ENCODE results near the gene LSM14A. TPM values are rescaled to one million over a fixed set of nuclear protein-coding genes. Genes with fewer than 3 reads are reported as not detected.

The LSM14A gene
- polyA plus RNA-seq, 3 donors = 73.2 to 91.8 (median 82.7) TPM

- Histone ChIP-seq H3K4me3 (replicated peaks in 1 of 3; ENCODE audit: low read depth in 2 of 3, low read length in 3 of 3) (no peak overlapping the region), H3K27me3 (ENCODE audit: control insufficient read depth in 2 of 2, insufficient read depth in 2 of 2, low read length in 2 of 2) (peaks cover 7 to 21% of the 10 kb centered on the region in 2 donors), H3K79me2 (ENCODE audit: insufficient read depth, low read length) (no peaks in the 10 kb centered on the region), H3K4me2 (replicated peaks; ENCODE audit: extremely low read depth, low read length, poor library complexity, severe bottlenecking) (no peak overlapping the region), H3K9me3 (replicated peaks in 1 of 2; ENCODE audit: control insufficient read depth in 1 of 2, insufficient read depth in 1 of 2, low read length in 2 of 2) (no peaks in the 10 kb centered on the region), H4K20me1 (ENCODE audit: insufficient read depth, low read length) (peaks cover 6% of the 10 kb centered on the region), H3K36me3 (replicated peaks in 1 of 2; ENCODE audit: control insufficient read depth in 1 of 2, insufficient read depth in 2 of 2, low read length in 2 of 2) (no peaks in the 10 kb centered on the region), H2AFZ (ENCODE audit: insufficient read depth, low read depth, low read length, poor library complexity, severe bottlenecking) (no peak overlapping the region), H3K9ac (ENCODE audit: insufficient read depth, low read length, poor library complexity, severe bottlenecking) (no peak overlapping the region), H3K27ac (ENCODE audit: low read depth in 1 of 2, low read length in 2 of 2) (no peak overlapping the region), H3K4me1 (ENCODE audit: control insufficient read depth in 1 of 2, insufficient read depth in 2 of 2, low read length in 2 of 2) (no peaks in the 10 kb centered on the region)
- no peak for DNase-seq
- intact Hi-C loops (cut with micrococcal nuclease) = no loop called here
- Mint-ChIP-seq H3K4me1 (no peaks in the 10 kb centered on the region), H3K4me3 (no peak overlapping the region), H3K27ac (no peak overlapping the region), H3K36me3 (no peaks in the 10 kb centered on the region), H3K9me3 (peaks cover 0 to 3% (median 0%) of the 10 kb centered on the region in 7 donors), H3K27me3 (ENCODE audit: low read depth in 3 of 3) (peaks cover 29 to 37% (median 36%) of the 10 kb centered on the region in 3 donors)
- TF ChIP-seq, protein P1, sequence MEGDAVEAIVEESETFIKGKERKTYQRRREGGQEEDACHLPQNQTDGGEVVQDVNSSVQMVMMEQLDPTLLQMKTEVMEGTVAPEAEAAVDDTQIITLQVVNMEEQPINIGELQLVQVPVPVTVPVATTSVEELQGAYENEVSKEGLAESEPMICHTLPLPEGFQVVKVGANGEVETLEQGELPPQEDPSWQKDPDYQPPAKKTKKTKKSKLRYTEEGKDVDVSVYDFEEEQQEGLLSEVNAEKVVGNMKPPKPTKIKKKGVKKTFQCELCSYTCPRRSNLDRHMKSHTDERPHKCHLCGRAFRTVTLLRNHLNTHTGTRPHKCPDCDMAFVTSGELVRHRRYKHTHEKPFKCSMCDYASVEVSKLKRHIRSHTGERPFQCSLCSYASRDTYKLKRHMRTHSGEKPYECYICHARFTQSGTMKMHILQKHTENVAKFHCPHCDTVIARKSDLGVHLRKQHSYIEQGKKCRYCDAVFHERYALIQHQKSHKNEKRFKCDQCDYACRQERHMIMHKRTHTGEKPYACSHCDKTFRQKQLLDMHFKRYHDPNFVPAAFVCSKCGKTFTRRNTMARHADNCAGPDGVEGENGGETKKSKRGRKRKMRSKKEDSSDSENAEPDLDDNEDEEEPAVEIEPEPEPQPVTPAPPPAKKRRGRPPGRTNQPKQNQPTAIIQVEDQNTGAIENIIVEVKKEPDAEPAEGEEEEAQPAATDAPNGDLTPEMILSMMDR (IDR thresholded peaks at IDR 0.05) = no peak
- WGBS (ENCODE audit: insufficient coverage) = no CpG with 5 or more reads among the region's 4 CpGs
These were observed 106.5 kb downstream of the LSM14A start for GRCh38 chr19:34278783-34279182.

Other genes with a start within 250 kb of the LSM14A start
- 1 to 10 TPM; 1.1 to 6.2 (median 2.1) TPM for gene GARRE1, start 82.0 kb downstream of the LSM14A start, polyA plus RNA-seq
- 100 to 1,000 TPM in 1 of 3 donors, 10 to 100 TPM in 2; 81.2 to 107 (median 95.3) TPM for gene GPI, start 192.7 kb downstream of the LSM14A start, polyA plus RNA-seq
- gene PDCD2L, start 231.9 kb downstream of the LSM14A start, polyA plus RNA-seq = 1 to 10 TPM; 3.1 to 5.0 (median 4.9) TPM

Data from CD14-positive monocyte (primary cell).